ACC112 (cell line): ENCODE measurements around the gene HDAC2.
"Not testable (repeated sequence)": the region's sequence is repeated elsewhere in the genome, so short reads cannot be mapped to it uniquely, and the experiment has no call there.

Source experiments
- H2AFZ ChIP-seq: fragments of 200-600 bp; sonication (generic); one replicate; pipeline ENCODE4 v1.6.0; 2017; ENCODE audit warnings: antibody characterized with exemption, low read length; ENCODE audit not compliant: unreplicated experiment
- H3K27ac ChIP-seq: fragments of 200-600 bp; sonication (generic); 2 replicates; pipeline ENCODE4 v1.5.1; 2014; ENCODE audit warnings: low read depth, mild to moderate bottlenecking, antibody characterized with exemption, low read length, moderate library complexity
- H3K27me3 ChIP-seq: fragments of 200-600 bp; sonication (generic); 2 replicates; pipeline ENCODE4 v1.6.1; 2014; ENCODE audit warnings: mild to moderate bottlenecking, antibody characterized with exemption, low read length, moderate library complexity, mixed read lengths; ENCODE audit not compliant: insufficient read depth
- H3K36me3 ChIP-seq: fragments of 200-600 bp; sonication (generic); 2 replicates; pipeline ENCODE4 v1.6.1; 2016; ENCODE audit warnings: mild to moderate bottlenecking, antibody characterized with exemption, low read length, moderate library complexity, mixed read lengths; ENCODE audit not compliant: insufficient read depth
- H3K4me1 ChIP-seq: fragments of 200-600 bp; sonication (generic); one replicate; pipeline ENCODE4 v1.6.1; 2016; ENCODE audit warnings: low read length, mixed read lengths; ENCODE audit not compliant: insufficient read depth, unreplicated experiment, control insufficient read depth
- H3K4me3 ChIP-seq: fragments of 200-600 bp; sonication (generic); 2 replicates; pipeline ENCODE4 v1.5.1; 2014; ENCODE audit warnings: mild to moderate bottlenecking, low read depth, low read length
- H3K79me2 ChIP-seq: fragments of 200-600 bp; sonication (generic); one replicate; pipeline ENCODE4 v1.6.0; 2016; ENCODE audit warnings: low read length; ENCODE audit not compliant: control insufficient read depth, unreplicated experiment, insufficient read depth

HDAC2 gene

GRCh38 chr6:113999284-113999683 lies 28.3 kb upstream of the HDAC2 start:
- Histone ChIP-seq H2AFZ (no peak overlapping the region), H3K27ac (no peak overlapping the region), H3K4me3 (no peak overlapping the region), H3K79me2 (no peaks in the 10 kb centered on the region), H3K36me3 (no peaks in the 10 kb centered on the region), H3K27me3 (no peaks in the 10 kb centered on the region), H3K4me1 (peaks cover 34% of the 10 kb centered on the region)

- H3K79me2 ChIP-seq = no peaks in the 10 kb centered on the region
- H3K4me3 ChIP-seq = no peak overlapping the region
- H3K27ac ChIP-seq = no peak overlapping the region
- no peak overlapping the region for H2AFZ ChIP-seq
- no peaks in the 10 kb centered on the region for H3K27me3 ChIP-seq
- no peaks in the 10 kb centered on the region for H3K36me3 ChIP-seq
- peaks cover 34% of the 10 kb centered on the region for H3K4me1 ChIP-seq
These were observed 27.9 kb upstream of the HDAC2 start for GRCh38 chr6:113998811-113999210.

GRCh38 chr6:113997116-113997515 lies 26.2 kb upstream of the HDAC2 start:
- no peaks in the 10 kb centered on the region for H3K36me3 ChIP-seq
- no peaks in the 10 kb centered on the region for H3K27me3 ChIP-seq
- H3K79me2 ChIP-seq = no peaks in the 10 kb centered on the region
- peaks cover 34% of the 10 kb centered on the region for H3K4me1 ChIP-seq
- H3K4me3 ChIP-seq = no peak overlapping the region
- H3K27ac ChIP-seq = peak overlapping the region; percentile 73
- H2AFZ ChIP-seq = no peak overlapping the region

- Histone ChIP-seq H3K27ac (peak overlapping the region; percentile 73), H3K4me1 (peaks cover 31% of the 10 kb centered on the region), H3K4me3 (peak overlapping the region; percentile 20; the same call in 1 of the 2 replicates), H3K79me2 (no peaks in the 10 kb centered on the region), H3K27me3 (no peaks in the 10 kb centered on the region), H3K36me3 (no peaks in the 10 kb centered on the region), H2AFZ (no peak overlapping the region)
These were observed 24.7 kb upstream of the HDAC2 start for GRCh38 chr6:113995634-113996033.

GRCh38 chr6:113994934-113995342 lies 24.0 kb upstream of the HDAC2 start:
- Histone ChIP-seq H3K36me3 (no peaks in the 10 kb centered on the region), H3K27ac (peak overlapping the region; percentile 73), H3K79me2 (no peaks in the 10 kb centered on the region), H3K27me3 (no peaks in the 10 kb centered on the region), H3K4me1 (peaks cover 24% of the 10 kb centered on the region), H3K4me3 (peak overlapping the region; percentile 20; the same call in 1 of the 2 replicates), H2AFZ (no peak overlapping the region)

GRCh38 chr6:113989675-113990074 lies 18.7 kb upstream of the HDAC2 start:
- no peak overlapping the region for H3K4me3 ChIP-seq
- no peaks in the 10 kb centered on the region for H3K4me1 ChIP-seq
- H2AFZ ChIP-seq = no peak overlapping the region
- H3K79me2 ChIP-seq = no peaks in the 10 kb centered on the region
- H3K36me3 ChIP-seq = no peaks in the 10 kb centered on the region
- H3K27me3 ChIP-seq = no peaks in the 10 kb centered on the region
- no peak overlapping the region for H3K27ac ChIP-seq

- not testable (repeated sequence) for H3K4me1 ChIP-seq, H3K36me3 ChIP-seq, H3K4me3 ChIP-seq, H2AFZ ChIP-seq, H3K27ac ChIP-seq, H3K27me3 ChIP-seq, H3K79me2 ChIP-seq
These were observed 11.7 kb upstream of the HDAC2 start for GRCh38 chr6:113982675-113983074.

GRCh38 chr6:113982055-113982550 lies 11.2 kb upstream of the HDAC2 start:
- H3K79me2 ChIP-seq = no peaks in the 10 kb centered on the region
- H3K4me3 ChIP-seq = no peak overlapping the region
- H3K4me1 ChIP-seq = peaks cover 4% of the 10 kb centered on the region
- H3K36me3 ChIP-seq = no peaks in the 10 kb centered on the region
- H2AFZ ChIP-seq = no peak overlapping the region
- no peaks in the 10 kb centered on the region for H3K27me3 ChIP-seq
- no peak overlapping the region for H3K27ac ChIP-seq

GRCh38 chr6:113980937-113981554 lies 10.1 kb upstream of the HDAC2 start:
- Histone ChIP-seq H3K36me3 (no peaks in the 10 kb centered on the region), H3K79me2 (no peaks in the 10 kb centered on the region), H2AFZ (no peak overlapping the region), H3K4me3 (no peak overlapping the region), H3K4me1 (peaks cover 4% of the 10 kb centered on the region), H3K27ac (no peak overlapping the region), H3K27me3 (no peaks in the 10 kb centered on the region)

GRCh38 chr6:113979937-113980336 lies 9.0 kb upstream of the HDAC2 start:
- no peaks in the 10 kb centered on the region for H3K36me3 ChIP-seq
- no peak overlapping the region for H3K27ac ChIP-seq
- H3K79me2 ChIP-seq = no peaks in the 10 kb centered on the region
- no peak overlapping the region for H2AFZ ChIP-seq
- H3K27me3 ChIP-seq = no peaks in the 10 kb centered on the region
- no peak overlapping the region for H3K4me3 ChIP-seq
- peaks cover 4% of the 10 kb centered on the region for H3K4me1 ChIP-seq

- H3K27ac ChIP-seq = no peak overlapping the region
- no peak overlapping the region for H2AFZ ChIP-seq
- H3K4me3 ChIP-seq = no peak overlapping the region
- peaks cover 4% of the 10 kb centered on the region for H3K4me1 ChIP-seq
- H3K27me3 ChIP-seq = no peaks in the 10 kb centered on the region
- H3K36me3 ChIP-seq = no peaks in the 10 kb centered on the region
- H3K79me2 ChIP-seq = no peaks in the 10 kb centered on the region
These were observed 7.2 kb upstream of the HDAC2 start for GRCh38 chr6:113978084-113978675.
